Astrocyte (in vitro differentiated cells and primary cell): Measurements from ENCODE around the gene IP6K1.

ENCODE experiments used
- CTCF ChIP-seq: IDR thresholded peaks from 2 replicates; pipeline ENCODE4 v1.5.1; 2011; ENCODE audit warnings: low read depth, mild to moderate bottlenecking, inconsistent platforms, low read length, moderate library complexity; ENCODE audit not compliant: insufficient read depth
- EZH2 ChIP-seq: IDR thresholded peaks from 2 replicates; pipeline ENCODE4 v1.6.1; 2012; ENCODE audit warnings: mild to moderate bottlenecking, low read length, inconsistent platforms; ENCODE audit not compliant: insufficient read depth

GRCh38 chr3:49712166-49712565 is 74.2 kb downstream of the IP6K1 start:
- TF ChIP-seq CTCF = no peak
- TF ChIP-seq EZH2 = no peak
